GM10266 (cell line): Measurements from ENCODE around the gene SAMD7.

Experiments
- DNase-seq: peaks from one replicate; pipeline ENCODE4 v3.0.0; 2012; ENCODE audit errors: extremely low spot score
- CTCF ChIP-seq: IDR thresholded peaks from 2 replicates; pipeline ENCODE4 v1.5.1; 2012; ENCODE audit warnings: mild to moderate bottlenecking, low read depth; ENCODE audit not compliant: control insufficient read depth, insufficient read depth; ENCODE audit errors: missing control alignments

The SAMD7 gene

GRCh38 chr3:169911272-169911671 is at the start of gene SAMD7:
Gene SAMD7, plus strand, starts transcription at chr3:169911572. Its CDS starts 7,927 bp downstream, at chr3:169919499.
- no peak for TF ChIP-seq CTCF
- DNase-seq, result no peak

- TF ChIP-seq CTCF, result no peak
- no peak for DNase-seq
These were observed 49.5 kb upstream of the SAMD7 start for GRCh38 chr3:169861871-169862270.

GRCh38 chr3:169863458-169863899 is 47.9 kb upstream of the SAMD7 start:
- DNase-seq, result peak; percentile 72
- peak; percentile 100 for TF ChIP-seq CTCF

- no peak for TF ChIP-seq CTCF
These were observed 47.1 kb upstream of the SAMD7 start for GRCh38 chr3:169864270-169864669.

GRCh38 chr3:169865176-169865767 is 46.1 kb upstream of the SAMD7 start:
- DNase-seq, result no peak
- no peak for TF ChIP-seq CTCF

More at GRCh38 chr3:169864270-169864669, 47.1 kb upstream of the SAMD7 start:
- DNase-seq, result no peak

GRCh38 chr3:169867584-169868210 is 43.7 kb upstream of the SAMD7 start:
- no peak for DNase-seq
- TF ChIP-seq CTCF, result no peak

GRCh38 chr3:169868369-169868768 is 43.0 kb upstream of the SAMD7 start:
- DNase-seq, result no peak
- no peak for TF ChIP-seq CTCF
